Activated naive CD8-positive, alpha-beta T cell treated with anti-CD3 and anti-CD28 coated beads, Interleukin-2, amount 50 U/mL, for 24 hours (primary cell): Measurements from ENCODE around the gene PRPF6.

ENCODE experiments used
- ATAC-seq: fragments of 150-1000 bp; cut with Tn5 transposase; one replicate; pipeline ENCODE4 v1.10.0; 2021
- DNase-seq: peaks from one replicate; pipeline ENCODE4 v3.0.0; 2021
- H3K27ac Mint-ChIP-seq: one replicate; pipeline ENCODE4 v1.8.0; 2021; ENCODE audit warnings: mild to moderate bottlenecking, mixed read lengths
- H3K27me3 Mint-ChIP-seq: one replicate; pipeline ENCODE4 v1.8.0; 2021; ENCODE audit warnings: mixed read lengths
- H3K36me3 Mint-ChIP-seq: one replicate; pipeline ENCODE4 v1.8.0; 2021; ENCODE audit warnings: low read depth, mixed read lengths
- H3K4me1 Mint-ChIP-seq: one replicate; pipeline ENCODE4 v1.8.0; 2021; ENCODE audit warnings: mixed read lengths
- H3K4me3 Mint-ChIP-seq: one replicate; pipeline ENCODE4 v1.8.0; 2021; ENCODE audit warnings: mild to moderate bottlenecking, moderate library complexity, mixed read lengths
- H3K9me3 Mint-ChIP-seq: one replicate; pipeline ENCODE4 v1.8.0; 2021; ENCODE audit warnings: mixed read lengths

Gene PRPF6

DNA sequence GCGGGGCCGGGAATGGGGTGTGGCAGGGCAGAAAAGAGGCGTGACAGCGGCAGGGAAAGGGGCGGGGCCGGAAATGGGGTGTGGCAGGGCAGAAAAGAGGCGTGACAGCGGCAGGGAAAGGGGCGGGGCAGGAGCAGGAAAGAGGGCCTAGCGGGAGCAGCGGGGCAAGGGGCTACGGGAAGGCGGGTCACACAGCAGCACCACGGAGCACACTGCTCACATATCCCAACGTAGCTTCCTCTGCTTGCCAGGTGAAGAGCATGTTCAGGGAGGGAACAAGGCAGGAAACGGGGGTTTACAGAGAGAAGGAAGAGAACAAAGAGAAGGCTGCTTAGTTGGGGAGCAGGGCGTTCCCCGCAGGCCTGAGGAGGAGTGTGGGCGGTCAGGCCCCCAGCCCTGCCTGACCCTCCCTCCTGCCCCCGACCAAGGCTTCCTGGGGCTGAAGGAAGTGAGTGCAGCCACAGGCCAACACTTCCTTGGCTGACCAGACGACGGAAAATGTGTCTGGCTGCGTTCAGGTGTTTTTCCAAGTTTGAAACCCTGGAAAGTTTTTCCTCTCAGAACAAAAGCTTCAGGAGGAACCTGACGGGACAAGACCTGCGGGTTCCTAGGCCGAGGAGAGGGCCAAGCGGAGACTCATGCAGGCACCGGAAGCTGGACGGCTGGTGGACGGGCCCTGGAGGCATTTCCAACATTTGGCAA is 38.5 kb upstream of the PRPF6 start:
- no peak overlapping the region for H3K4me3 Mint-ChIP-seq
- ATAC-seq (no peak), DNase-seq (peak; percentile 67)
- peaks cover 18% of the 10 kb centered on the region for H3K4me1 Mint-ChIP-seq
- peaks cover 3% of the 10 kb centered on the region for H3K36me3 Mint-ChIP-seq
- peak overlapping the region; percentile 79 for H3K27ac Mint-ChIP-seq
- no peaks in the 10 kb centered on the region for H3K27me3 Mint-ChIP-seq
- H3K9me3 Mint-ChIP-seq, result no peaks in the 10 kb centered on the region

DNA sequence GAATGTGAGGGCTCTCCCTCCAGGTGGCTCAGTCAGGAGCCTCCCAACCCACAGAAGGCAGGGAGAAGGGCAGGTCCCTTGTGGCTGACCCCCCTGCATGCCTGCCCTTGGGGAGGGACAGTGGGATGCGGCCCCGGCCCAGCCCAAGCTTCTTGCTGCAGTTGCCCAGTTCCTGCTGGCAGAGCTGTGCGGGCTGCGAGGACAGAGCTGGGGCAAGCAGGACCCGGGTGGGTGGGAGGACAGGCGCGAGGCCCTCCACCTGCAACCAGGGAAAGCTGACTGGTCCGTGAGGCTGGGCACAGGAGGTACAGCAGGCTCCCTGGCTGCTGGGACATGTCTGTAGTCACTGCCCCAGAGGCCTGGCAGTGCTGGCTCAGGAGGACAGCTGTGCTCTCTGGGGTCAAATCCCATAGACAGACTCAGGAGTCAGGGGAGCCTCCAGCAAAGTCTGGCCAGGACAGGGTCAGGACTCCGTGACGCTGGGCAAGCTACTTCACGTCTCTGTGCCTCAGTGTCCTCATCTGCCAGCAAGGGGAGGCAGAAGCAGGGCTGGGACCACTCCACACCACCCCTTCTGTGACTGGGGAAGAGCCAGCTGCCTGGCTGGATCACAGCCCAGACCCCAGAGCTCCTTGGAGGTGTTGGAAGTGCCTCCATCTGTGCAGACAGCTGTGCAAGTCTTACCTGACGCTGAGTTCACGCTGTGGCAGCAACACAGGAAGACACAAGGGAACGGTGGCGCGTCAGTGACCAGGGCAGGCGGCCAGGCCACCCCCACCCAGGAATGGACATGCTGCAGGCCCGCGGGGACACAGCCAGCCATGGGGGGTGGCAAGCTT is 37.7 kb upstream of the PRPF6 start:
- H3K27me3 Mint-ChIP-seq, result no peaks in the 10 kb centered on the region
- H3K36me3 Mint-ChIP-seq, result peaks cover 3% of the 10 kb centered on the region
- ATAC-seq, result no peak
- H3K4me3 Mint-ChIP-seq, result no peak overlapping the region
- DNase-seq, result no peak
- no peaks in the 10 kb centered on the region for H3K9me3 Mint-ChIP-seq
- peaks cover 24% of the 10 kb centered on the region for H3K4me1 Mint-ChIP-seq
- H3K27ac Mint-ChIP-seq, result no peak overlapping the region

DNA sequence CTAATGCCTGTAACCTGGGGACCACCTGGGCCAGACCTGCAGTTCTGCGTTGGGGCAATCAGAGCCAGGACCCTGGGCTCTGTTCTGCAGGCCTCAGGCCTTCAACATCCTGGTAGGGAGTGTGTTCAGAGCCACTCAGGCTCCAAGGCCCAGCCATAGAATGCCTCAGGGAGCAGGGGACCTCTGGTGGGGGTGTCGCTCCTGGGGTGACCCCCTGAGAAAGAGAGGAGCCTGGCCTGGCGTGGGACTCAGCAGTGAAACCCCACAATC is 37.2 kb upstream of the PRPF6 start:
- H3K4me3 Mint-ChIP-seq, result no peak overlapping the region
- peaks cover 29% of the 10 kb centered on the region for H3K4me1 Mint-ChIP-seq
- peaks cover 3% of the 10 kb centered on the region for H3K36me3 Mint-ChIP-seq
- ATAC-seq, result no peak
- H3K27me3 Mint-ChIP-seq, result no peaks in the 10 kb centered on the region
- H3K27ac Mint-ChIP-seq, result no peak overlapping the region
- DNase-seq, result no peak
- H3K9me3 Mint-ChIP-seq, result no peaks in the 10 kb centered on the region

DNA sequence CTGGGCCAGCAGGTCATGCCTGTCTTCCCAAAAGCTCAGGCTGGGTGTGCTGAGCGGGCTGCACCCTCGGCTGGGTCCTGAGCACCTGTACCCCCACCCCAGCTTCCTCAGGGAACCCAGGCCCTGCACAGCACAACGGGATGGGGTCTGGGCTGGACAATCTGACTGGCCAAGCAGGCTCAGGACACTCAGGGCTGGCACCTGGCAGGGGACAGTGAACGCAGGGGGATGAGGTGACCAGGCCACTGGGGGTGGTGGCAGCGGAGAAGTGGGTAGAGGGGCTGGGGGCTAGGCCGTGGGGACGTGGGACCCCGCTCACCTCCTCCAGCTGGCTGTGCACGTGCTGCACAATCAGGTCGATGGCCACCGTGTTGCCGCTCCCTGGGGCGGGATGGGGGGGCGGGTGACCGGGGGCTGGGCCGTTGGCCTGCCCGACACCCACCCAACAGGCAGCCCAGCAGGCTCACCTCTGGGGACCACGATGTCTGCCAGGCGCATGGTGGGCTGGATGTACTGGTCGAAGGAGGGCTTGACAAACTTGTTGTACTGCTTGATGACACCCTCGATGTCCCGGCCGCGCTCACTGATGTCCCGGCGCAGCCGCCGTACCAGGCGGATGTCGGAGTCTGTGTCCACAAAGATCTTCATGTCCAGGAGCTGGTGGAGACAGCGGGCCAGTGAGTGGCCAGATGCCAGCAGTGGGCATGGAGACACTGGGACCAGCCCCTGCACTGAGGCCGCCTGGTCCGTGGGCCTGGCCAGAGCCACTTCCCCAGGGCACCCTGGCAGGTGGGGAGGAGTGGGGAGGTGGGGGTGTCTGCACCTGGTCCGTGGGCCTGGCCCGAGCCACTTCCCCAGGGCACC is 36.6 kb upstream of the PRPF6 start:
- Mint-ChIP-seq H3K9me3 (no peaks in the 10 kb centered on the region), H3K27me3 (no peaks in the 10 kb centered on the region), H3K36me3 (peaks cover 3% of the 10 kb centered on the region), H3K4me3 (no peak overlapping the region), H3K27ac (no peak overlapping the region), H3K4me1 (peaks cover 34% of the 10 kb centered on the region)
- no peak for ATAC-seq
- DNase-seq, result no peak

DNA sequence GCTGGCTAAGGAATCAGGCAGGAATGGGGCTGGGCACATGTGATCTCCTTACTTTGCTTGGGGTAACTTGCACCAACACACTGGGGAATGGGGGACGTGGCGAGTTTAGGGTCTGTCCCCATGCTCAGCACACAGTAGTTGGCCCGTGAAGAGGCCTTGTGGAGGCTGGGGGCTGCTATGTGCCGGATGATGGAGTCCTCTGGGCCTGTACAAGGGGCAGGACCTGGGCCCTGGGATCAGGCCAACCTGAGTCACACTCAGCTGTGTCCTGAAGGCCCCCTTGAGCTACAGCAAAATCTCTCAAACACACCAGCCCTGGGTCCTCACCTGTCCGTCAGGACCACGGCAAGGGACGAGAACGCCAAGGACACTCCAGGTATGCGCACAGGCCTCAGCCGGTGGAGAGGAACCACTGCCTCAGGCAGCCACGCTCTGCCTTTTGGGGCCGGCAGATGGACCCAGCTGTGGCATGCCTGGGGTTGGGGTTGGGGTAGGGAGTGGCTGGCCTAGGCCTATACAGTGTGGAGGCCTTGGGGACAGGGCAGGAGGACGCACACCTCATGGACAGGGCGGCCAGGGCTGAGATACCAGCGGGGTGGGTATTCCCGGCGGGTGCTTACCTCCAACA is 35.8 kb upstream of the PRPF6 start:
- H3K9me3 Mint-ChIP-seq, result no peaks in the 10 kb centered on the region
- no peak for ATAC-seq
- H3K4me1 Mint-ChIP-seq, result peaks cover 35% of the 10 kb centered on the region
- no peak overlapping the region for H3K4me3 Mint-ChIP-seq
- DNase-seq, result no peak
- H3K27ac Mint-ChIP-seq, result no peak overlapping the region
- H3K36me3 Mint-ChIP-seq, result peaks cover 3% of the 10 kb centered on the region
- H3K27me3 Mint-ChIP-seq, result no peaks in the 10 kb centered on the region

DNA sequence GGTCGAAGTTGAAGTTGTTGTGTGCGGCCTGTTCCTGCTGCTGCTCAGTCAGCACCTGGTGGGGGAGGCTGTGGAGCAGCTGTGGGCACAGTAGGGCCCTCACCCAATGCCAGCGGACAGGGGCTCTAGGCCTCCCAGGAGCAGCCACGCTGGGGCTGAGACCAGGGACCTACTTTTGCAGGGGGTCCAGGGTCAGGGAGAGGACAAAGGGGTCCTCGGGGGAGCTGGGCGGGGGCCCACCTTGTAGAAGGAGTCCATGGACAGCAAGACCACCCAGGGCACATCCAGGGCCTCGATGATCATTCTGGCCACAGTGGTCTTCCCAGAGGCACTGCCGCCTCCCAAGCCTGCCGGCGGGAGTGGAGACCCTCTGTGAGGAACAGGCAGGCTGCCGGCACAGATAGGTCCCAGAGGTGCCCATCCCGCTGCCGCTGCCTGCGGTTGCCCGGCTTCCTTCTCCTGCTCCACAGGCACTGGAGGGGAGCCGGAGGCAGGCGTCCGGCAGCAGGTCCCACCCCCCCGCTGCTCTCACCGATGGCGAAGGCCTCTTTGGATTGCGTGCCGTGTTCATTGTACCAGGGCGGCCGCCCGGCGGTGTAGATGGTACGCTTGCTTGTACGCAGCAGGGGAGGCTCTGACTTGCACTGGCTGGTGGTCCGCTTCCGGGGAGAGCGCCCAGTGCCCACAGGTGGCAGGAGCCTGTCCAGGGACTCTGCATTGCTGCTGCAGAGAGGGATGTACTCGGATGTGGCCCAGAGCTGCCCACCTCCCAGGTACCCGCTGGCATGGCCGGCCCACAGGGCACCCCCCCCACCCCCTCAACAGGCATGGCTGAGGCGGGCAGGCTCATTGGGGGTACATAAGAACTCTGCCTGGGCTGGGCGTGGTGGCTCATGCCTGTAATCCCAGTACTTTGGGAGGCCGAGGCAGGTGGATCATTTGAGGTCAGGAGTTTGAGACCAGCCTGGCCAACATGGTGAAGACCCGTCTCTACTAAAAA is 34.7 kb upstream of the PRPF6 start:
- H3K27ac Mint-ChIP-seq, result no peak overlapping the region
- no peaks in the 10 kb centered on the region for H3K9me3 Mint-ChIP-seq
- no peak for DNase-seq
- no peaks in the 10 kb centered on the region for H3K27me3 Mint-ChIP-seq
- peaks cover 31% of the 10 kb centered on the region for H3K4me1 Mint-ChIP-seq
- ATAC-seq, result no peak
- no peak overlapping the region for H3K4me3 Mint-ChIP-seq
- H3K36me3 Mint-ChIP-seq, result peaks cover 3% of the 10 kb centered on the region

DNA sequence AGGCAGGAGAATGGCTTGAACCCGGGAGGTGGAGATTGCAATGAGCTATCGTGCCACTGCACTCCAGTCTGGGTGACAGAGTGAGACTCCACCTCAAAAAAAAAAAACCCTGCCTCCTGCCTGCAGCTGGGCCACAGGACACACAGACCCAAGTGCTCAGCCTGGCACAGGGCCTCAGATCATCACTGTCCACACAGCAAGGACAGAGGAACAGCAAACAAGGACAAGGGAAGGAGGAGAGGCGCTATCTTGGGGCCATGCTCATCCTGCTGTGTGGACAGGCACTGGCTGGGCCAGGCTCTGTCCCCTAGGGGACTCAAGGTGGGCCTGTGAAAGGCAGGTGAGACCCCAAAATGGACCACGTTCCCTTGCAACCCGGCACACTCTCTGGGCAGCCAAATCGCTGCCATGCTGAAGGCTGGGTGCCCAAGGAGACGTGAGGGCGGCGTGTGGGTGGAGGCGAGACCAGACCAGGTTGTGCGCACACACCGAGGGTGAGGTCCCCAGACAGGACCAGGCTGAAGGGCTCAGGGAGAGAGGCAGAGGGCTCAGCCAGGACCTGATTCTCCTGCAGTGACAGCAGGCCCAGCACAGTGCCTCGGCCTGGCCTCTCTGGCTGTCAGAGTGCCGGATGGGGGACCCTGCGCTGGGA is 33.8 kb upstream of the PRPF6 start:
- DNase-seq (no peak), ATAC-seq (no peak)
- Mint-ChIP-seq H3K9me3 (no peaks in the 10 kb centered on the region), H3K4me3 (peak overlapping the region; percentile 26), H3K27me3 (no peaks in the 10 kb centered on the region), H3K4me1 (peaks cover 31% of the 10 kb centered on the region), H3K36me3 (peaks cover 3% of the 10 kb centered on the region), H3K27ac (no peak overlapping the region)

DNA sequence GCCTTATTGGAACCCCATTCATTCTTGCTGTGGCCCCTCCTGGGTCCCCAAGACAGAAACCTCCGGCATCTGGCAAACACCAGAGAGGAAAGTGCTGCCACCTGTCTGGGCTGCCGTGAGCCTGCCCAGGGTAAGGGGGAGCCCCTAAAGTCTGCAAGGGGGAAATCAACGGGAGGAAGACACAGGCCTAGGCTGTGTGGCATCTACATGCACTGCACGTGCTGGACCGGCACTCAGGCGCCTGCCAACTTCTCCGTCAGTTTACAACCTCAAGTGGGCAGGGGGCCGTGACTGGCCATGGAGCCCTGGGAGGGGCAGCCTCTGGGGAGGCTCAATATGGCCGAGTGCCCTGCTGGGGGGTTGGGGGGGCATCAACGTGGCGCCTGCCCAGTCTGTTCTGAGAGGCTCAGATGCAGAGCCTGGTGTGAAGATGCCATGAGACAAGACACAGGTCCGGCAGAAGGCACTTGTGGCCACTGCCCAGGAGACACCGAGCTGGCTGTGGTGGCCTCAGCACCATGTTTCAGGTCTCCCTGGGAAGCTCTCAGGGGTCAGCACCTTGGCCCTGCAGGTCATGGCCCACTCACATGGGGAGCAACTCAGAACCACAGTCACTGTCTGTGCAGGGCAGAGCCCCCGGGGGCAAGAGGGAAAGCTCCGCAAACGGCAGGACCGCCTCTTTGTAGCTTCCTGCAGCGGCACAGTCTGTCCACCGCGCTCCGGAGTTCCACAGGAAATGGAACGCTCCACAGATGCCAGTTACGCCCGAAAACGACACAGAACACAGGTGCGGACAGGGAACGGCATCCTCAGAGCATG is 33.1 kb upstream of the PRPF6 start:
- peak overlapping the region; percentile 84 for H3K27ac Mint-ChIP-seq
- no peak for DNase-seq
- peaks cover 31% of the 10 kb centered on the region for H3K4me1 Mint-ChIP-seq
- H3K4me3 Mint-ChIP-seq, result peak overlapping the region; percentile 74
- peaks cover 3% of the 10 kb centered on the region for H3K36me3 Mint-ChIP-seq
- no peaks in the 10 kb centered on the region for H3K27me3 Mint-ChIP-seq
- peak; percentile 51 for ATAC-seq
- no peaks in the 10 kb centered on the region for H3K9me3 Mint-ChIP-seq

DNA sequence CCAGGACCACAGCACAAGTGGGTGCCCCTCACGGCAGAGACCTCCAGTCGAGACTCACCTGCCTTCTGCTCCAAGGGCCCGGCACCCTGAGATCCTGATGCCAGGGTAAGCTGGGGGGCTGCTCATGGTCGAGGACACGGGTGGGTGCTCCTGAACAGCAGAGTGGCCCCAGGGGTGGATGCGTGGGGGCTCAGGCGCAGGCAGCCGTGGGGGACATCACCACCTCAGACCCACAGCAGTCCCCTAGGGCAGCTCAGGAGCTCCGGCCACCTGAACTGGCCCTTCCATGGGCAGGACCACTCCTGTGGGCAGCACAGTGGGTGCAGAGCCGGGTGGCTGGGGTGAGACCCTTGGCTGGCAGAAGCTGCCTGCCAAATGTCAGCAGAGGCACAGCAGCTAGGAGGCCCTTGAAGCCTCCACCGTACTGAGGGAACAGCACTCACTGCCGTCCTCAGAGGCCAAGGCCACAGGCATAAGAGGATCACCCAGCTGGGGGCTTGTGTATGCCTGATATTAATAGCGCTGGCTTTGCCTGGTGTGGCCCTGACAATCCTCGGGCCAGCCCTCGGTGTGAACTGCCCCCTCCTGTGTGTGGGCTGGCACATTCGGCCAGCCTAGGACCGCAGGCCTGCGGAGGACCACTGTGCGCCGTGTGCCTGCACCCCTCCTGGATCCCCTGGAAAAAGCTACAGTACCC is 30.1 kb upstream of the PRPF6 start:
- Mint-ChIP-seq H3K4me1 (peaks cover 55% of the 10 kb centered on the region), H3K27ac (no peak overlapping the region), H3K36me3 (peaks cover under 1% of the 10 kb centered on the region), H3K27me3 (no peaks in the 10 kb centered on the region), H3K9me3 (no peaks in the 10 kb centered on the region), H3K4me3 (no peak overlapping the region)
- ATAC-seq (no peak), DNase-seq (no peak)

DNA sequence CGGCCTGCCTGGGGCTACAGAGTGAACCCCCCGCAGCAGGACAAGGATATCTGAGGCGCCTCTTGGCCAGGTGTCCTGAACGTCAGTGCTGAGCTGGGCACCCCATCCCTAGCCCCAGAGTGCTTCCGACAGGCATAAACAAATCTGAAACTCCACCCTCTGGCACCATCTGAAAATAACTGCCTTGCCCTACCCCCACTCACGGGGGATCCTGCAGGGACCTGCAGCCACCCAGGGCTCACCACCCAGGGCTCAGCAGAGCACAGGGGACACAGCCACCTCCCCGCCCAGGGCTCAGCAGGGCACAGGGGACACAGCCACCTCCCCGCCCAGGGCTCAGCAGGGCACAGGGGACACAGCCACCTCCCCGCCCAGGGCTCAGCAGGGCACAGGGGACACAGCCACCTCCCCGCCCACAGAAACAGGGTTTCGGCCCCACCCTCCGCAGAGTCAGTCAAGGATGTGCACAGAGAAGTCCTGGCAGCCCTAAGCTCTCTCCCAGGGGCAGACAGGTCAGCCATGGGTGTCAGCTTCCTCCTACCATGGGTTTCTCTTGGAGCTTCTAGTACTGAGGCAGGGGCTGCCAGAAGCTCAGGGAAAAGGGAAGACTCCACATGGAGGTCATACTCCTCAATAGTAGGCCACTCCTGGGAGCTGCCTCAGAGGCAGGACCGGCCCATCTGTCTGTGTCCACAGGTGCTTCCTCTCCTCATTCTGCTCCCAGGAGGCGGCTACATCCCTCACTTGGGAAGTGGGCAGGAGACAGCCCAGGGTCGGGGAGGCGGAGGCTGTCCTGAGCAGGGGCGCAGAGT is 29.3 kb upstream of the PRPF6 start:
- Mint-ChIP-seq H3K9me3 (no peaks in the 10 kb centered on the region), H3K4me3 (no peak overlapping the region), H3K4me1 (peaks cover 58% of the 10 kb centered on the region), H3K36me3 (no peaks in the 10 kb centered on the region), H3K27me3 (no peaks in the 10 kb centered on the region), H3K27ac (no peak overlapping the region)
- ATAC-seq (no peak), DNase-seq (no peak)

DNA sequence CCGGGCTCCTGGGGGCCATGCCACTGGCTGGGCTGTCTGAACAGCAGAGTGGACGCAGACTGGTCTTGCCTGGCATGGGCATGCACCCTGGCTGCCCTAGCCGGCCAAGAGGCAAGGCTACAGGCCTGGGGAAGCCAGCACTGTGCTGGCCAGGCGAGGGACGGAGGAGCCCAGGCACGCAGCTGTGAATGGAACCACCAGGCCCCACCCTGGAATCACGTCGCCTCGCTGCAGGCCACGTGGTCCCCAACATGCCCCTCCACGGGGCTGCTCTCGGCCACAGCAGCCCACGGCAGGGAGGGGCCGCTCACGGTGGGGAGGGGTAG is 28.8 kb upstream of the PRPF6 start:
- ATAC-seq (no peak), DNase-seq (no peak)
- H3K4me3 Mint-ChIP-seq, result no peak overlapping the region
- H3K36me3 Mint-ChIP-seq, result no peaks in the 10 kb centered on the region
- no peaks in the 10 kb centered on the region for H3K9me3 Mint-ChIP-seq
- no peaks in the 10 kb centered on the region for H3K27me3 Mint-ChIP-seq
- peaks cover 56% of the 10 kb centered on the region for H3K4me1 Mint-ChIP-seq
- no peak overlapping the region for H3K27ac Mint-ChIP-seq

DNA sequence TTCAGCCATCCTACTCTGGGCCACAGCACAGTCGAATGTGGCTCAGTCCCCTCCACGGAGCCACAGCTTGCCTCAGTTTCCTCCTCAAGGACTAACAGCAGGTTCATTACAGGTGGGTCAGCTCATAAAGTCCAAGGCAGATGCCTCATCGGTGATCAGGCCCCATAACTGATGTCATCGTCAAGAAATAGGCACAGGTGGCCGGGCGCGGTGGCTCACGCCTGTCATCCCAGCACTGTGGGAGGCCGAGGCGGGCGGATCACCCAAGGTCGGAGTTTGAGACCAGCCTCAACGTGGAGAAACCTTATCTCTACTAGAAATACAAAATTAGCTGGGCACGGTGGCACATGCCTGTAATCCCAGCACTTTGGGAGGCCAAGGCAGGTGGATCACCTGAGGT is 28.2 kb upstream of the PRPF6 start:
- Mint-ChIP-seq H3K27me3 (no peaks in the 10 kb centered on the region), H3K9me3 (no peaks in the 10 kb centered on the region), H3K27ac (no peak overlapping the region), H3K4me1 (peaks cover 56% of the 10 kb centered on the region), H3K36me3 (no peaks in the 10 kb centered on the region), H3K4me3 (no peak overlapping the region)
- no peak for DNase-seq
- no peak for ATAC-seq
